HG02798 (cell line): ENCODE results near the gene IGSF22.

Experiments
- ATAC-seq: cut with Tn5 transposase; IDR thresholded peaks from one replicate; pipeline ENCODE4 v1.9.1; 2021; ENCODE audit warnings: mild to moderate bottlenecking; ENCODE audit not compliant: unreplicated experiment, poor library complexity

IGSF22 gene

GRCh38 chr11:18715476-18715875 lies 10.5 kb downstream of the IGSF22 start:
- ATAC-seq = no peak

- no peak for ATAC-seq
These were observed 11.6 kb downstream of the IGSF22 start for GRCh38 chr11:18714443-18714780.

GRCh38 chr11:18713646-18714442 lies 12.1 kb downstream of the IGSF22 start:
- no peak for ATAC-seq

GRCh38 chr11:18710545-18710944 lies 15.4 kb downstream of the IGSF22 start:
- peak; percentile 45 for ATAC-seq

GRCh38 chr11:18709414-18709813 lies 16.6 kb downstream of the IGSF22 start:
- no peak for ATAC-seq

DNA sequence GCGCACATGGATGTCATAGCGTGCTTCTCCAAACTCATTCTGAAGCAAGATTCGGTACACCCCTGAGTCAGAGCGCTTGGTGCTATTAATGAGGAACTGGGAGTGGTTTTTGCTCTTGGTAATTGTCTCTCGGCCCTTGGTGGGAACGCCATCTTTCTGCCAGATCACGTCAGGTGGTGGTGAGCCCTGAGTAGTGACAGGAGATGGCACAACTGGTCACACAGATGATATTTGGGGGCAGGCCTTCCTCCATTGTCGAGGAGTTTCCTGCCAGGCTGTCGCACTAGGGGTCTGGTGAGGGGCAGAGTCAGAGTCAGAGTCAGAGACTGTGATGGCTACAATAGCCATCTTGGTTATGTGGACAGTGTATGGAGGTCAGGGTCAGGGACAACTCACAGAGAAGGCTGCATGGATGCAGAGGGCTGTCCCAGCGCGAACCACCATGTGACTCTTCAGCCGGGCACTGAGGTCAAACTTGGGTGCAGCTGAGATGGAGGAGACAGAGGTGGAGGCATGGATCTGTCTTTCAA lies 18.1 kb downstream of the IGSF22 start:
- ATAC-seq = no peak

- peak; percentile 48 for ATAC-seq
These were observed 19.4 kb downstream of the IGSF22 start for GRCh38 chr11:18706330-18707243.

- no peak for ATAC-seq
These were observed 20.2 kb downstream of the IGSF22 start for GRCh38 chr11:18705651-18706281.

GRCh38 chr11:18704698-18705097 lies 21.3 kb downstream of the IGSF22 start:
- ATAC-seq = no peak

DNA sequence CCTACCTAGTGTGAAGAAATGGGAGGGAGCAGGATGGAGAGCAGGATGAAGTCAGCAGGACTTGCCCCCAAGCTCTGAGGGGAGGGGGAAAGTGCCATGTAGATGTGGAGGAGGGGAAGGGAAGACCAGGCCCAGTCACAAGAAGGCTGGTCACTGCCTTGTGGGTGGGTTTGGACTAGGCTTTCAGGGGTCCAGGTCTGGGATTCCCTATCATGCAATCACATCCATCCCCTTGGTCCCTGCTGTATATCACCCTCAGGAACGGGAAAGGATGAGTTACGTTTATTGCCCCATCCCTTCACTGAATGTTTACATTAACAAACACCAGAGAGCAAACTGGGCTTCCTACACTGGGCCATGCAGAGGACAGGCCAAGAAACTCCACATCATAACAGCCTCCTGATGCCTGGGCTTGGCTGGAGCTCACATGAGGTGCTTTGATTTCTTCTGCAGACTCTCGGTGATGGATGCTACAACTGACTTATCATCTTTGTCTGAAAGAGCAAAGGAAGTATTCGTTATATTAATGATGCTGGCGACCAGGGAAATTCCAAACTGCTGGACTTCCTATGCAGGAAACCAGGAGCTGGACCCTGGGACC lies 21.8 kb downstream of the IGSF22 start:
- no peak for ATAC-seq

DNA sequence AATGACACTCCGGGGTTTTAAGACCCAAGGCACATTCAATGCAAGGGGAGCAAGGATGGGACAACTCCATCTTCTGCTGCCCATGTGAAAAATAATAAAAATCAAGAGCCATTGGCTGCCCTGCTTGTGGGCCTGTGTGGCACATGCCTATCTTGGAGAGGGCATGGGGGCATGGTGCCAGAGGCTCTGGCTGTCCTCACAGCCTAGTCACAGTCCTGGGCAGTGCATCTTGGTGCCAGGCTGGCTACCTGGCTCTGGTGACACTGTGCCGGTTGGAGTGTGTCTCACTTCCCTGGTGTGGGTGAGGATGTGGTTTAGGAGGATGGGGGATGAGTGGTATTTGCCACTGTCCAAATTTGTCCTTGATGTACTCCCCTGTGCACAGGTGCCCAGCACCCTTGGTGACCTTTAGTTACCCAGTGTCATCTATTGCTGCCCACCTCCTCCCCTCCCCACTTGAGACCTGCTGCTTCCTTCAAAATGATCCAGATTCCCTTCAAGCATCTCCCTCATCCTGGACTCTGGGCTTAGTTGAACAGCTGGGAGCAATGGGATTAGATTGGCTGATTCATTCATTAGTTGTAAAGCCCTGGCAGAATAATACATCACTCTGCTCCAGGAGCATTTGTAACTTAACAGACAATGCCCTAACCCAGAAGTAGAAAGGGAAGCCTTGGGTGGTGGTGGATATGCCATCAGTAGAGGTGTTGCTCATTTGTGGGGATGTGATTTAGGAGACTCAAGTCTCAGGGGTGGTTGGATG lies 22.8 kb downstream of the IGSF22 start:
- ATAC-seq = no peak

GRCh38 chr11:18701614-18702216 lies 24.3 kb downstream of the IGSF22 start:
- ATAC-seq = no peak

DNA sequence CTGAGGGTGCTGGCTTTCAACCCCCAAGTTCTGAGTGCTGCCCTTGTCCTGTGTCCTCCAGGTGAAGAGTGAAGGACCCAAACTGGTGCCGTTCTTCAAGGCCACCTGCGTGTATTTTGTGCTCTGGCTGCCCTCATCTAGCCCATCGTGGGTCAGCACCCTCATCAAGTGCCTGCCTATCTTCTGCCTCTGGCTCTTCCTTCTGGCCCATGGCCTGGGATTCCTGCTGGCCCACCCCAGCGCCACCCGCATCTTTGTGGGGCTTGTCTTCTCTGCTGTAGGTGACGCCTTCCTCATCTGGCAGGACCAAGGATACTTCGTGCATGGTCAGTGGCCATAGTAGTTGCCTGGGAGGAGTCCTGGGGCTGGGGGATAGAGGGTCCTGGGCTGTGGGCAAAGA lies 25.1 kb downstream of the IGSF22 start:
- ATAC-seq = no peak

DNA sequence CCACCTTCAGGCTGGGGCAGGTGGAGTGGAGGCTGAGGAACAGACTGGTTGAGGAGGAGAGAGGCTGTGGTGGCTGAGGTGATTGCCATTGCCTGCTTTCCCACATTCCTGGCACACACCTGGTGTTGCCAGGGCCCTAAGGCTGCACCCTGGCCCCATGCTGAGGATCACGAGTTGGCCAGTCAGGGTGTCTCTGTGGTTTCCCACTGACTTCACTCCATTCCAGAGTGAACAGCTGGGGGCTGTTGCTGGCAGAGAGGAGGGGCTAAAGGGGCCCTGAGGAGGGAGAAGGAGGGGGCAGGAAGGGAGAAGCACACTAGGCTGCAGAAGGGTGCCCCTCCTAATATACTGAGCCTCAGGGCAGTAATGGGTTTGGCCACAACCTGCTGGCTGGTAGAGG lies 25.6 kb downstream of the IGSF22 start:
- ATAC-seq = no peak

GRCh38 chr11:18699848-18700261 lies 26.1 kb downstream of the IGSF22 start:
- no peak for ATAC-seq

- ATAC-seq = no peak
These were observed 26.8 kb downstream of the IGSF22 start for GRCh38 chr11:18699269-18699596.

DNA sequence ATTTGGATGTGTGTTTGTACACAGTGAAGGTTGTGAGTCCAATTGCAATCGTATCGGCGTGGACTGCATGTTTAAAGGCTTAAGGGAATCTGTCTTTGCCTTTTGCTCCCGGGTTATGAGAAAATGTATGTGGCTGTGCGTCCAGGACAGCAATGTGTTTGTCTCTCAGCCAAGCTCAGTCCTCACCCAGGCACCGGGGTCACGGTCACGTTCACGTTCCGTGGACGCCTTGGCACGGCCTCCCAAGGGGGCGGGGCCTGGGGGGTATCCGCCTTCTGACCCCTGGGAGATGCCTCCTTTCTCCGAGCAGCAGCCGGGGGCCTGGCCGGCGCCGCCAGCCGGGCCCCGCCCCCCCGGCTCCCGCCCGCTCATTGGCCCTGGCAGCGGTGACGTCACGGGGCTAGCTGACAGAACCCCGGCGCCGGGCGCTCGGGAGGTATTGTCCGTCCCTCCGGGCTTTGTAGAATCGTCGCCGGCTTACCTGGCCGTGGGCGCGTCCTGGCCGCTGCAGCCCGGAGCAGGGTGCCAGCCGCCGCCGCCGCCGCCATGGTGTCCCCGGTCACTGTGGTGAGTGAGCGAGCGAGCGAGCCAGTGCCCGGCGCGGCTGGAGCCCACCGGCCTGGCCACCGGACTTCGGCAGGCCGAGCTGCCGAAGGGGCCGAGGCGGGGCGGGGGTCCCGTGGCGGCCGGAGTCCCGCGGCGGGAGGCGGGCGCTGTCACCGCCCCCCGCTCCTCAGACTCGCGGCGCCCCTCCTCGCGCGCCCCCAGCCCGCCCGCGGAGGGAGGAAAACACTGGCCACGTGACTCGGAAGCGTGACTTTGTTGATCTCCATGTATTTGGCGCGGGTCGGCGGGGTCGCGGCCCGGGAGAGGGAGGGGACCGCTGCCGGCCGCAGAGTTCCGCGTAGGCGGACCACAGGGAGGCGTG lies 27.4 kb downstream of the IGSF22 start, which contains the start of gene TMEM86A:
TSS of gene TMEM86A (plus strand) at position 439 of the 928 bp plus-strand sequence. CDS start at position 547, 108 bp downstream.
- peak; percentile 95 for ATAC-seq

- ATAC-seq = no peak
These were observed 28.4 kb downstream of the IGSF22 start for GRCh38 chr11:18697576-18697975.
